RWPE2 (cell line): Measurements from ENCODE around the gene LDLRAD1.
"Not testable (repeated sequence)": the region's sequence is repeated elsewhere in the genome, so short reads cannot be mapped to it uniquely, and the experiment has no call there.

Experiments used
- ATAC-seq: fragments of 200-7000 bp; cut with Tn5 transposase; 3 replicates; pipeline ENCODE4 v1.9.1; 2021; ENCODE audit warnings: low read depth
- DNase-seq: peaks from one replicate; pipeline ENCODE4 v3.0.0-alpha.2; 2020; ENCODE audit warnings: low spot score
- H3K27ac ChIP-seq: fragments of 450-650 bp; 2 replicates; pipeline ENCODE4 v1.5.1; 2017; ENCODE audit warnings: mild to moderate bottlenecking; ENCODE audit not compliant: poor library complexity, severe bottlenecking
- H3K27me3 ChIP-seq: fragments of 250-450 bp; sonication (Bioruptor Pico); 2 replicates; pipeline ENCODE4 v1.5.1; 2021; ENCODE audit warnings: mild to moderate bottlenecking, moderate library complexity; ENCODE audit not compliant: insufficient read depth, poor library complexity, severe bottlenecking
- H3K36me3 ChIP-seq: fragments of 250-450 bp; sonication (Bioruptor Pico); 2 replicates; pipeline ENCODE4 v1.5.1; 2020; ENCODE audit warnings: low read depth, mild to moderate bottlenecking, moderate library complexity
- H3K4me1 ChIP-seq: fragments of 250-450 bp; sonication (Bioruptor Pico); 2 replicates; pipeline ENCODE4 v1.5.1; 2021; ENCODE audit warnings: mild to moderate bottlenecking, moderate library complexity; ENCODE audit not compliant: insufficient read depth, poor library complexity, severe bottlenecking
- H3K4me3 ChIP-seq: fragments of 250-450 bp; sonication (Bioruptor Pico); 2 replicates; pipeline ENCODE4 v1.5.1; 2021; ENCODE audit warnings: mild to moderate bottlenecking, moderate library complexity; ENCODE audit not compliant: severe bottlenecking
- H3K9me3 ChIP-seq: fragments of 250-450 bp; sonication (Bioruptor Pico); 2 replicates; pipeline ENCODE4 v1.5.1; 2021; ENCODE audit warnings: mild to moderate bottlenecking, moderate library complexity; ENCODE audit not compliant: severe bottlenecking
- CTCF ChIP-seq: fragments of 450-650 bp; IDR thresholded peaks from one replicate; pipeline ENCODE4 v1.5.1; 2017; ENCODE audit warnings: mild to moderate bottlenecking, moderate library complexity; ENCODE audit not compliant: poor library complexity, severe bottlenecking

The LDLRAD1 gene

GRCh38 chr1:54028306-54029251 lies 10.6 kb upstream of the LDLRAD1 start:
- no peak for TF ChIP-seq CTCF
- DNase-seq = no peak

GRCh38 chr1:54027848-54028247 lies 9.9 kb upstream of the LDLRAD1 start:
- no peak overlapping the region for H3K4me3 ChIP-seq
- no peaks in the 10 kb centered on the region for H3K4me1 ChIP-seq
- peaks cover 15% of the 10 kb centered on the region for H3K36me3 ChIP-seq
- H3K27ac ChIP-seq = no peak overlapping the region
- H3K9me3 ChIP-seq = no peaks in the 10 kb centered on the region
- ATAC-seq (no peak), DNase-seq (no peak)
- no peak for TF ChIP-seq CTCF
- no peaks in the 10 kb centered on the region for H3K27me3 ChIP-seq

More at GRCh38 chr1:54028306-54029251, 10.6 kb upstream of the LDLRAD1 start:
- no peak overlapping the region for H3K4me3 ChIP-seq
- no peaks in the 10 kb centered on the region for H3K4me1 ChIP-seq
- H3K27ac ChIP-seq = no peak overlapping the region
- peaks cover 15% of the 10 kb centered on the region for H3K36me3 ChIP-seq
- ATAC-seq = no peak
- no peaks in the 10 kb centered on the region for H3K27me3 ChIP-seq
- no peaks in the 10 kb centered on the region for H3K9me3 ChIP-seq

GRCh38 chr1:54024811-54025210 lies 6.8 kb upstream of the LDLRAD1 start:
- not testable (repeated sequence) for H3K9me3 ChIP-seq, H3K27ac ChIP-seq, DNase-seq, H3K36me3 ChIP-seq, ATAC-seq, H3K4me1 ChIP-seq, H3K27me3 ChIP-seq, H3K4me3 ChIP-seq

- no peaks in the 10 kb centered on the region for H3K36me3 ChIP-seq
- H3K27me3 ChIP-seq = no peaks in the 10 kb centered on the region
- no peak overlapping the region for H3K27ac ChIP-seq
- ATAC-seq (no peak), DNase-seq (no peak)
- no peaks in the 10 kb centered on the region for H3K9me3 ChIP-seq
- no peaks in the 10 kb centered on the region for H3K4me1 ChIP-seq
- H3K4me3 ChIP-seq = no peak overlapping the region
- TF ChIP-seq CTCF = no peak
These were observed 6.4 kb upstream of the LDLRAD1 start for GRCh38 chr1:54024358-54024757.

- H3K9me3 ChIP-seq, ATAC-seq, DNase-seq, H3K27ac ChIP-seq, H3K4me3 ChIP-seq, H3K4me1 ChIP-seq, H3K27me3 ChIP-seq, H3K36me3 ChIP-seq: not testable (repeated sequence)
These were observed 1.7 kb upstream of the LDLRAD1 start for GRCh38 chr1:54019562-54020176.
